Glutamatergic neuron (in vitro differentiated cells): Measurements from ENCODE around the gene ZNF407. TPM values are rescaled to one million over a fixed set of nuclear protein-coding genes. Genes with fewer than 3 reads are reported as not detected.

Source experiments
- DNase-seq: peaks from one replicate; pipeline ENCODE4 v3.0.0; 2022
- H3K27ac Mint-ChIP-seq: one replicate; pipeline ENCODE4 v1.8.0; 2020; ENCODE audit warnings: mild to moderate bottlenecking, mixed read lengths, inconsistent platforms; ENCODE audit not compliant: unreplicated experiment
- H3K27me3 Mint-ChIP-seq: one replicate; pipeline ENCODE4 v1.8.0; 2020; ENCODE audit warnings: mild to moderate bottlenecking, moderate library complexity, mixed read lengths, inconsistent platforms; ENCODE audit not compliant: unreplicated experiment
- H3K36me3 Mint-ChIP-seq: one replicate; pipeline ENCODE4 v1.8.0; 2020; ENCODE audit warnings: mild to moderate bottlenecking, mixed read lengths, inconsistent platforms; ENCODE audit not compliant: unreplicated experiment
- H3K4me1 Mint-ChIP-seq: one replicate; pipeline ENCODE4 v1.8.0; 2020; ENCODE audit warnings: mild to moderate bottlenecking, low read depth, mixed read lengths, inconsistent platforms; ENCODE audit not compliant: unreplicated experiment
- H3K4me3 Mint-ChIP-seq: one replicate; pipeline ENCODE4 v1.8.0; 2020; ENCODE audit warnings: mild to moderate bottlenecking, mixed read lengths, inconsistent platforms; ENCODE audit not compliant: unreplicated experiment
- H3K9me3 Mint-ChIP-seq: one replicate; pipeline ENCODE4 v1.8.0; 2020; ENCODE audit warnings: mild to moderate bottlenecking, moderate library complexity, mixed read lengths, inconsistent platforms; ENCODE audit not compliant: unreplicated experiment
- CTCF ChIP-seq: fragments of 200-600 bp; sonication (generic); IDR thresholded peaks from one replicate; pipeline ENCODE4 v1.5.0; 2021; ENCODE audit not compliant: partially characterized antibody, unreplicated experiment
- total RNA-seq: library from RNA; stranded (reverse); fragmentation: NEBNext Ultra II Directional; extraction: Animal tissue kit (Norgen Biotek cat#: 25700); gene quantifications from one replicate; pipeline ENCODE4 v1.2.1, GENCODE V29; 2021; ENCODE audit not compliant: unreplicated experiment

The ZNF407 gene
- total RNA-seq, 1 donor from 2014 or later, result 15.8 TPM

GRCh38 chr18:74951165-74951760 is 353.6 kb downstream of the ZNF407 start:
- DNase-seq, result no peak
- TF ChIP-seq CTCF, result no peak
- H3K4me3 Mint-ChIP-seq, result no peak overlapping the region
- H3K4me1 Mint-ChIP-seq, result peaks cover 9% of the 10 kb centered on the region
- H3K9me3 Mint-ChIP-seq, result no peaks in the 10 kb centered on the region
- H3K36me3 Mint-ChIP-seq, result peaks cover 4% of the 10 kb centered on the region
- H3K27me3 Mint-ChIP-seq, result no peaks in the 10 kb centered on the region
- H3K27ac Mint-ChIP-seq, result no peak overlapping the region

- no peak for TF ChIP-seq CTCF
- Mint-ChIP-seq H3K27ac (no peak overlapping the region), H3K27me3 (no peaks in the 10 kb centered on the region), H3K4me1 (no peaks in the 10 kb centered on the region), H3K9me3 (peaks cover 2% of the 10 kb centered on the region), H3K36me3 (peaks cover 2% of the 10 kb centered on the region), H3K4me3 (no peak overlapping the region)
- DNase-seq, result no peak
Observed at GRCh38 chr18:74957588-74958224, 360.0 kb downstream of the ZNF407 start.

- Mint-ChIP-seq H3K4me3 (no peak overlapping the region), H3K4me1 (no peaks in the 10 kb centered on the region), H3K27me3 (no peaks in the 10 kb centered on the region), H3K36me3 (no peaks in the 10 kb centered on the region), H3K9me3 (peaks cover 2% of the 10 kb centered on the region), H3K27ac (no peak overlapping the region)
- TF ChIP-seq CTCF, result no peak
- DNase-seq, result no peak
Observed at GRCh38 chr18:74959216-74959615, 361.5 kb downstream of the ZNF407 start.

GRCh38 chr18:74961596-74961995 is 363.9 kb downstream of the ZNF407 start:
- H3K27me3 Mint-ChIP-seq, result no peaks in the 10 kb centered on the region
- H3K4me3 Mint-ChIP-seq, result no peak overlapping the region
- no peak for TF ChIP-seq CTCF
- no peak for DNase-seq
- no peak overlapping the region for H3K27ac Mint-ChIP-seq
- H3K9me3 Mint-ChIP-seq, result peaks cover 2% of the 10 kb centered on the region
- H3K36me3 Mint-ChIP-seq, result peaks cover 11% of the 10 kb centered on the region
- H3K4me1 Mint-ChIP-seq, result no peaks in the 10 kb centered on the region

GRCh38 chr18:74963820-74964446 is 366.3 kb downstream of the ZNF407 start:
- Mint-ChIP-seq H3K4me1 (no peaks in the 10 kb centered on the region), H3K9me3 (peaks cover 2% of the 10 kb centered on the region), H3K27me3 (no peaks in the 10 kb centered on the region), H3K36me3 (peaks cover 11% of the 10 kb centered on the region), H3K4me3 (no peak overlapping the region), H3K27ac (no peak overlapping the region)
- DNase-seq, result peak; percentile 26
- TF ChIP-seq CTCF, result no peak
